HUES48 (cell line): ENCODE results near the gene ADGRL3.
"Not testable (repeated sequence)": the region's sequence is repeated elsewhere in the genome, so short reads cannot be mapped to it uniquely, and the experiment has no call there.

ENCODE experiments used
- H3K27ac ChIP-seq: one replicate; pipeline ENCODE4 v1.7.0; 2013; ENCODE audit warnings: low read depth, low read length, inconsistent platforms
- H3K27me3 ChIP-seq: 2 replicates; pipeline ENCODE4 v1.6.1; 2013; ENCODE audit warnings: mild to moderate bottlenecking, low read length; ENCODE audit not compliant: control insufficient read depth, insufficient read depth
- H3K36me3 ChIP-seq: 2 replicates; pipeline ENCODE4 v1.6.1; 2013; ENCODE audit warnings: low read length; ENCODE audit not compliant: control insufficient read depth, insufficient read depth
- H3K4me1 ChIP-seq: 2 replicates; pipeline ENCODE4 v1.6.1; 2013; ENCODE audit warnings: mild to moderate bottlenecking, low read length; ENCODE audit not compliant: control insufficient read depth, insufficient read depth
- H3K4me3 ChIP-seq: 2 replicates; pipeline ENCODE4 v1.5.1; 2013; ENCODE audit warnings: mild to moderate bottlenecking, low read depth, low read length
- H3K9ac ChIP-seq: 2 replicates; pipeline ENCODE4 v1.6.1; 2013; ENCODE audit warnings: mild to moderate bottlenecking, low read depth, low read length, moderate library complexity
- H3K9me3 ChIP-seq: 2 replicates; pipeline ENCODE4 v1.6.1; 2013; ENCODE audit warnings: low read length; ENCODE audit not compliant: control insufficient read depth, insufficient read depth

Gene ADGRL3

GRCh38 chr4:61934198-61934597, 734.1 kb downstream of the ADGRL3 start:
- Histone ChIP-seq H3K4me1 (peaks cover 8% of the 10 kb centered on the region; the same call in 1 of the 2 replicates), H3K9ac (no peak overlapping the region), H3K27me3 (no peaks in the 10 kb centered on the region), H3K4me3 (no peak overlapping the region), H3K9me3 (no peaks in the 10 kb centered on the region), H3K27ac (no peak overlapping the region), H3K36me3 (no peaks in the 10 kb centered on the region)

GRCh38 chr4:61938250-61938846, 738.2 kb downstream of the ADGRL3 start:
- Histone ChIP-seq H3K27ac (no peak overlapping the region), H3K9ac (no peak overlapping the region), H3K4me1 (0 out of 2 replicates have a peak, but pooled peaks cover 3% of the 10 kb centered on the region), H3K36me3 (no peaks in the 10 kb centered on the region), H3K4me3 (no peak overlapping the region), H3K9me3 (no peaks in the 10 kb centered on the region), H3K27me3 (no peaks in the 10 kb centered on the region)

GRCh38 chr4:61950625-61951024, 750.5 kb downstream of the ADGRL3 start:
- Histone ChIP-seq H3K36me3 (no peaks in the 10 kb centered on the region), H3K4me1 (peaks cover 3% of the 10 kb centered on the region; the same call in 1 of the 2 replicates), H3K4me3 (no peak overlapping the region), H3K9me3 (no peaks in the 10 kb centered on the region), H3K27ac (no peak overlapping the region), H3K9ac (no peak overlapping the region), H3K27me3 (no peaks in the 10 kb centered on the region)

- H3K9me3 ChIP-seq: no peaks in the 10 kb centered on the region
- no peak overlapping the region for H3K9ac ChIP-seq
- no peaks in the 10 kb centered on the region for H3K27me3 ChIP-seq
- no peak overlapping the region for H3K4me3 ChIP-seq
- H3K4me1 ChIP-seq: peaks cover 7% of the 10 kb centered on the region; the same call in 1 of the 2 replicates
- no peak overlapping the region for H3K27ac ChIP-seq
- H3K36me3 ChIP-seq: no peaks in the 10 kb centered on the region
These were observed 753.3 kb downstream of the ADGRL3 start for GRCh38 chr4:61953386-61953785.

- H3K9ac ChIP-seq: no peak overlapping the region
- peak overlapping the region; percentile 10 for H3K27ac ChIP-seq
- peaks cover 4% of the 10 kb centered on the region; the same call in 1 of the 2 replicates for H3K36me3 ChIP-seq
- H3K4me3 ChIP-seq: no peak overlapping the region
- H3K9me3 ChIP-seq: no peaks in the 10 kb centered on the region
- peaks cover 8% of the 10 kb centered on the region for H3K4me1 ChIP-seq
- no peaks in the 10 kb centered on the region for H3K27me3 ChIP-seq
These were observed 758.5 kb downstream of the ADGRL3 start for GRCh38 chr4:61958591-61958990.

- no peak overlapping the region for H3K9ac ChIP-seq
- no peaks in the 10 kb centered on the region for H3K9me3 ChIP-seq
- no peak overlapping the region for H3K4me3 ChIP-seq
- peaks cover 4% of the 10 kb centered on the region; the same call in 1 of the 2 replicates for H3K36me3 ChIP-seq
- H3K27ac ChIP-seq: no peak overlapping the region
- H3K27me3 ChIP-seq: no peaks in the 10 kb centered on the region
- peaks cover 8% of the 10 kb centered on the region for H3K4me1 ChIP-seq
These were observed 759.0 kb downstream of the ADGRL3 start for GRCh38 chr4:61959087-61959486.

GRCh38 chr4:61984260-61984909, 784.3 kb downstream of the ADGRL3 start:
- Histone ChIP-seq H3K9me3 (no peaks in the 10 kb centered on the region), H3K4me3 (no peak overlapping the region), H3K9ac (no peak overlapping the region), H3K27ac (no peak overlapping the region), H3K4me1 (no peaks in the 10 kb centered on the region), H3K36me3 (no peaks in the 10 kb centered on the region), H3K27me3 (no peaks in the 10 kb centered on the region)

GRCh38 chr4:61985426-61985825, 785.3 kb downstream of the ADGRL3 start:
- Histone ChIP-seq H3K9me3 (no peaks in the 10 kb centered on the region), H3K36me3 (no peaks in the 10 kb centered on the region), H3K4me1 (no peaks in the 10 kb centered on the region), H3K27me3 (no peaks in the 10 kb centered on the region), H3K9ac (no peak overlapping the region), H3K4me3 (no peak overlapping the region), H3K27ac (no peak overlapping the region)

- H3K9ac ChIP-seq, H3K27me3 ChIP-seq, H3K36me3 ChIP-seq, H3K9me3 ChIP-seq, H3K4me1 ChIP-seq, H3K4me3 ChIP-seq, H3K27ac ChIP-seq: not testable (repeated sequence)
These were observed 786.8 kb downstream of the ADGRL3 start for GRCh38 chr4:61986929-61987328.

- no peaks in the 10 kb centered on the region for H3K9me3 ChIP-seq
- no peak overlapping the region for H3K4me3 ChIP-seq
- H3K27me3 ChIP-seq: no peaks in the 10 kb centered on the region
- H3K27ac ChIP-seq: no peak overlapping the region
- H3K4me1 ChIP-seq: peaks cover 17% of the 10 kb centered on the region
- no peak overlapping the region for H3K9ac ChIP-seq
- no peaks in the 10 kb centered on the region for H3K36me3 ChIP-seq
These were observed 792.2 kb downstream of the ADGRL3 start for GRCh38 chr4:61992351-61992750.

- Histone ChIP-seq H3K36me3 (no peaks in the 10 kb centered on the region), H3K4me3 (no peak overlapping the region), H3K4me1 (peaks cover 17% of the 10 kb centered on the region), H3K9ac (no peak overlapping the region), H3K27ac (no peak overlapping the region), H3K27me3 (no peaks in the 10 kb centered on the region), H3K9me3 (no peaks in the 10 kb centered on the region)
These were observed 793.9 kb downstream of the ADGRL3 start for GRCh38 chr4:61994036-61994435.
